A549 (cell line): ENCODE results near the gene NTNG1. TPM values are rescaled to one million over a fixed set of nuclear protein-coding genes. Genes with fewer than 3 reads are reported as not detected.

Source experiments
- ATAC-seq, 2 experiments: fragments of 200-7000 bp in 1 of 2; fragments of >200 bp in 1 of 2; cut with Nextera tagmentation in 1 of 2; cut with Tn5 transposase in 1 of 2; 3 replicates each; pipeline versions ENCODE4 v1.8.0 to v1.9.1; 2018 to 2020; ENCODE audit warnings: mild to moderate bottlenecking in 1 of 2, moderate library complexity in 1 of 2
- CTCF ChIA-PET: fragments of 300-600 bp; sonication (Branson Sonifier 250); formaldehyde crosslinking; extraction: SDS; loops from one replicate; lab custom pipeline; 2021; ENCODE audit warnings: antibody characterized with exemption, inconsistent platforms; lab: Yijun Ruan, JAX
- POLR2A ChIA-PET: fragments of 350-600 bp; formaldehyde crosslinking; extraction: SDS; loops from one replicate; lab custom pipeline; 2021; ENCODE audit warnings: antibody characterized with exemption, inconsistent platforms; lab: Yijun Ruan, JAX
- DNase-seq, 2 experiments: peaks; one replicate each; pipeline versions ENCODE4 v3.0.0 to v3.0.0-alpha.2; 2011 to 2016; ENCODE audit warnings: low read depth in 1 of 2, low spot score in 1 of 2
- FAIRE-seq: peaks from 2 replicates; lab custom pipeline; 2011; peaks lifted over from hg19 to GRCh38; lab: Jason Lieb, UNC
- H3K27ac ChIP-seq, 2 experiments: fragments of >200 bp; sonication (Bioruptor Twin); formaldehyde crosslinking; 3 replicates each; pipeline ENCODE4 v1.5.1; 2016 to 2017
- H3K4me1 ChIP-seq: fragments of >200 bp; sonication (Bioruptor Twin); formaldehyde crosslinking; 3 replicates; pipeline ENCODE4 v1.6.1; 2016
- H3K4me2 ChIP-seq: fragments of >200 bp; sonication (Bioruptor Twin); formaldehyde crosslinking; 3 replicates; pipeline ENCODE4 v1.6.1; 2016
- H3K4me3 ChIP-seq: fragments of >200 bp; sonication (Bioruptor Twin); formaldehyde crosslinking; 3 replicates; pipeline ENCODE4 v1.5.1; 2016
- H3K9me3 ChIP-seq: fragments of >200 bp; sonication (Bioruptor Twin); formaldehyde crosslinking; 3 replicates; pipeline ENCODE4 v1.6.1; 2016
- ATOH8 ChIP-seq: fragments of 250-450 bp; sonication (Bioruptor Pico); IDR thresholded peaks from 2 replicates; pipeline ENCODE4 v1.5.0; 2020; ENCODE audit warnings: low read depth, mild to moderate bottlenecking, moderate library complexity
- BCL3 ChIP-seq: fragments of >200 bp; sonication (Bioruptor Twin); formaldehyde crosslinking; IDR thresholded peaks from 3 replicates; pipeline ENCODE4 v1.6.1; 2016
- BHLHE40 ChIP-seq: IDR thresholded peaks from 2 replicates; pipeline ENCODE4 v1.6.1; 2012; ENCODE audit warnings: low read depth, low read length, inconsistent platforms
- CBX2 ChIP-seq: fragments of 200-600 bp; sonication (generic); IDR thresholded peaks from 2 replicates; pipeline ENCODE4 v1.6.1; 2016; ENCODE audit warnings: low read depth, mild to moderate bottlenecking, borderline replicate concordance
- CBX8 ChIP-seq: fragments of 200-600 bp; sonication (generic); IDR thresholded peaks from 2 replicates; pipeline ENCODE4 v1.6.1; 2016
- ESRRA ChIP-seq: fragments of 150-350 bp; IDR thresholded peaks from 2 replicates; pipeline ENCODE4 v1.6.1; 2014; ENCODE audit warnings: mild to moderate bottlenecking, low read length, borderline replicate concordance
- GATA3 ChIP-seq: IDR thresholded peaks from 2 replicates; pipeline ENCODE4 v1.6.1; 2012; ENCODE audit warnings: borderline replicate concordance
- HEYL ChIP-seq: fragments of 250-450 bp; sonication (Bioruptor Pico); IDR thresholded peaks from 2 replicates; pipeline ENCODE4 v1.8.0; 2021; ENCODE audit warnings: mild to moderate bottlenecking, moderate library complexity
- HMGXB4 ChIP-seq: fragments of 250-450 bp; sonication (Bioruptor Pico); IDR thresholded peaks from 2 replicates; pipeline ENCODE4 v1.5.0; 2021; ENCODE audit warnings: mild to moderate bottlenecking, moderate library complexity, borderline replicate concordance
- HOXA7 ChIP-seq: fragments of 250-450 bp; sonication (Bioruptor Pico); IDR thresholded peaks from 2 replicates; pipeline ENCODE4 v1.5.0; 2020; ENCODE audit warnings: mild to moderate bottlenecking, moderate library complexity
- HOXB5 ChIP-seq: fragments of 250-450 bp; sonication (Bioruptor Pico); IDR thresholded peaks from 2 replicates; pipeline ENCODE4 v1.5.0; 2020; ENCODE audit warnings: mild to moderate bottlenecking, moderate library complexity
- JUNB ChIP-seq: fragments of >200 bp; sonication (Bioruptor Twin); formaldehyde crosslinking; IDR thresholded peaks from 2 replicates; pipeline ENCODE4 v1.6.1; 2016
- MAZ ChIP-seq: fragments of 150-350 bp; IDR thresholded peaks from 2 replicates; pipeline ENCODE4 v1.6.1; 2014; ENCODE audit warnings: antibody characterized with exemption, low read depth, low read length, borderline replicate concordance
- NFE2L2 ChIP-seq: fragments of 150-350 bp; conservative IDR thresholded peaks from 2 replicates; pipeline ENCODE4 v1.6.1; 2014; ENCODE audit warnings: low read length
- NR3C1 ChIP-seq: fragments of >200 bp; sonication (Bioruptor Twin); formaldehyde crosslinking; IDR thresholded peaks from 3 replicates; pipeline ENCODE4 v1.6.1; 2017
- POLR2A ChIP-seq: IDR thresholded peaks from 2 replicates; pipeline ENCODE4 v1.6.1; 2012; ENCODE audit warnings: mild to moderate bottlenecking, low read length
- RARB ChIP-seq: fragments of 250-450 bp; sonication (Bioruptor Pico); IDR thresholded peaks from 2 replicates; pipeline ENCODE4 v1.8.0; 2021; ENCODE audit warnings: mild to moderate bottlenecking, moderate library complexity
- REST ChIP-seq: fragments of 200-600 bp; sonication (generic); IDR thresholded peaks from 2 replicates; pipeline ENCODE4 v1.6.1; 2016; ENCODE audit warnings: antibody characterized with exemption, mild to moderate bottlenecking, moderate library complexity
- SREBF2 ChIP-seq: fragments of 450-650 bp; IDR thresholded peaks from 2 replicates; pipeline ENCODE4 v1.6.1; 2014; ENCODE audit warnings: mild to moderate bottlenecking, moderate library complexity
- ZNF302 ChIP-seq: fragments of 250-450 bp; sonication (Bioruptor Pico); IDR thresholded peaks from 2 replicates; pipeline ENCODE4 v1.9.0; 2021; ENCODE audit warnings: inconsistent platforms, mild to moderate bottlenecking, moderate library complexity
- ZSCAN20 ChIP-seq: fragments of 250-450 bp; sonication (Bioruptor Pico); IDR thresholded peaks from 2 replicates; pipeline ENCODE4 v1.8.0; 2022; ENCODE audit warnings: mild to moderate bottlenecking, moderate library complexity
- WGBS: methylation state at CpG from one replicate; pipeline ENCODE4 v1.1.6; 2017; ENCODE audit errors: missing lambda C conversion rate; 5-methylcytosine and 5-hydroxymethylcytosine counted together
- polyA plus RNA-seq, 4 experiments: library from polyadenylated mRNA; depleted of rRNA in 3 of 4; stranded (reverse); fragments of >200 nt; fragmentation: RNase III in 1 of 4; extraction: RNeasy Plus Mini Kit Qiagen cat#74134 plus additional on column Dnase treatment in 1 of 4; gene quantifications; 2 replicates in 3 of 4; 3 replicates in 1 of 4; pipeline ENCODE4 v1.2.3, GENCODE V29; 2011 to 2017

NTNG1 gene
- polyA plus RNA-seq, 2 of the 4 experiments (the other 2 are of a cell fraction), result not detected

GRCh38 chr1:107095647-107096046 lies 45.2 kb upstream of the NTNG1 start:
- H3K4me3 ChIP-seq, result no peak overlapping the region
- CTCF ChIA-PET, result no interaction called here
- H3K9me3 ChIP-seq, result no peaks in the 10 kb centered on the region
- no peaks in the 10 kb centered on the region for H3K4me1 ChIP-seq
- no peak for TF ChIP-seq ZSCAN20 (CRISPR knock-in tag)
- no peak for TF ChIP-seq GATA3
- no peak for TF ChIP-seq MAZ
- TF ChIP-seq HOXB5 (CRISPR knock-in tag), result no peak
- TF ChIP-seq REST, result no peak
- TF ChIP-seq HMGXB4 (CRISPR knock-in tag), result no peak
- no peak for TF ChIP-seq NR3C1
- TF ChIP-seq JUNB, result no peak
- no peak for TF ChIP-seq NFE2L2
- TF ChIP-seq CBX2, result no peak
- TF ChIP-seq SREBF2, result no peak
- TF ChIP-seq CBX8, result no peak
- TF ChIP-seq ATOH8 (CRISPR knock-in tag), result no peak
- TF ChIP-seq BCL3, result no peak
- no peak for TF ChIP-seq POLR2A
- TF ChIP-seq ZNF302 (CRISPR knock-in tag), result no peak
- no peak for TF ChIP-seq RARB (CRISPR knock-in tag)
- no peak for TF ChIP-seq HEYL
- TF ChIP-seq ESRRA, result no peak
- H3K27ac ChIP-seq, result no peak overlapping the region
- no peak for ATAC-seq
- no peak for DNase-seq
- no peak overlapping the region for H3K4me2 ChIP-seq
- POLR2A ChIA-PET, result no interaction called here
- FAIRE-seq, result no peak

- 4% methylated on average over 2 of the region's 2 CpGs for WGBS
- H3K9me3 ChIP-seq, result no peaks in the 10 kb centered on the region
- FAIRE-seq (no peak), DNase-seq (no peak), ATAC-seq (no peak)
- CTCF ChIA-PET, result interaction anchor here (0.6 kb wide), 1 partner anchor 309 kb away, joined by 3 read pairs; no protein-coding TSS in a partner anchor
- no peak overlapping the region for H3K4me2 ChIP-seq
- POLR2A ChIA-PET, result no interaction called here
- H3K27ac ChIP-seq, result no peak overlapping the region
- TF ChIP-seq BHLHE40 (no peak), HOXA7 (CRISPR knock-in tag) (no peak)
- H3K4me3 ChIP-seq, result no peak overlapping the region
- no peaks in the 10 kb centered on the region for H3K4me1 ChIP-seq
These were observed 44.1 kb upstream of the NTNG1 start for GRCh38 chr1:107096690-107097089.
